Heart left ventricle (tissue), 13 donors: ENCODE measurements around the gene LYRM4.

Experiments
- POLR2A ChIP-seq, 2 donors: fragments of 450-650 bp; IDR thresholded peaks; one replicate each; pipeline ENCODE4 v1.6.1; 2017; ENCODE audit warnings: antibody characterized with exemption in 2 of 2, mild to moderate bottlenecking in 2 of 2, moderate library complexity in 2 of 2
- TF ChIP-seq, protein P1 (sequence below), 12 donors: fragments of 200-600 bp; sonication (generic) in 4 of 12; IDR thresholded peaks; one replicate each; pipeline versions ENCODE4 v1.5.0 to v1.8.0; 2018 to 2022; ENCODE audit warnings: antibody characterized with exemption in 12 of 12, mild to moderate bottlenecking in 5 of 12
- donor health status: ischemic (EF 13 %, LVEDD 7.1; RV severe dilation, severe dysfunction).
- donor health status: DM: no; HTN: yes; CAD: no.
- donor health status: DM: no; HTN: no; CAD: no.
- donor health status: ischemic (EF 25% LVEDD 6.9; RV normal size, moderate dysfunction).
- donor health status: ischemic (EF 25% LVEDD 5.7; RV mildly dilated, moderate dysfunction).
- donor health status: ischemic (EF 35%, LVEDD 5.7; RV mildly dilated, moderate dysfunction).
- donor health status: nonischemic (EF 11% LVEDD 7.7; RV severe dilation, severe dysfunction).
- donor health status: DM: yes; HTN: yes; CAD: no.
- donor health status: PGD.
- donor health status: ischemic (EF 29% LVEDD 5.4; RV normal size, mild dysfunction).
- donor health status: nonischemic (EF 23%, LVEDD 6.1; RV moderate dilation, normal function).

DNA sequence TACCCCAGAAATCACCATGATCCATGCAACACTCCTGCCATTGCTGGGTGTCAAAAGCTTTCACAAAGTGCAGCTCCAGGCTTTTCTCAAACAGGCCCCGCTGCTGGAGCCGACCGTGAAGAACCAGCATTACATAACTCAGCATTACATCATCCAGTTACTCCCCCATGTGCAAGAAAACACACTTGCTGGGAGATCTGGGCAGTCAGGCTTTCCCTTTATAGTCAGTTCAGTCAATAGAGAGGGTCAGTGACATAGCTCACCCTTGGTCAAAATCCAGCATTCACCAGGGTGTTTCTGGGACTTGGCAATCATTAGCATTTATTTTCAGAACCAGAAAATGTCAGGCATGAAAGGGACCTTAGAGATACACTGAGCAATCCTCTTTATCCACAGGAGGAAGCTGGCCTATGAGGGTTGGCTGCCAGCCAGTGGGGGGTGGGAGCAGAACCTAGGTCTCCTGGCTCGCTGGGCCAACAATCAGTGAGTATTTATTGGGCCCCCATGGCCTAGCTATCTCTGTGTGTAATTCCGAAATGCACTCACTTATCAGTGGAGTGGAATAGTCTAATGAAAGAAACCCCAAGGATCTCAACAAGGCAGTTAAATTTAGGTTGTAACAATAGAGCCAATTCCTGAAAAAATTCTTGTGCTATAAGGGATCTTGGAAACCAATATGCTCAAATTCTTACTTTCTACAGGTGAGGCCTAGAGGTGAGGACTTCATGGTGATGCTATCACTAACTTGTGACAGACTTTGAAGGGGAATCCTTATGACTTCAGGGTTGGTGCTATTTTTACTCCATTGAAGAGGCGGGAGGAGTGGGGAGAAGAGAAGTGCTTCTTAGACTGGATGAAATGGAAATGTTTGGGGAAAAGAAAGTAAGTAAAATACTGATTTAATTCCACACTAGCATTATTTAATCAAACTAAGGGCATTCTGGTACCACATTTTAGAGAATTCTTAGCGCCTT, 54.6 kb downstream of the LYRM4 start:
- TF ChIP-seq POLR2A (IDR thresholded peaks at IDR 0.05): no peak
- TF ChIP-seq, protein P1, sequence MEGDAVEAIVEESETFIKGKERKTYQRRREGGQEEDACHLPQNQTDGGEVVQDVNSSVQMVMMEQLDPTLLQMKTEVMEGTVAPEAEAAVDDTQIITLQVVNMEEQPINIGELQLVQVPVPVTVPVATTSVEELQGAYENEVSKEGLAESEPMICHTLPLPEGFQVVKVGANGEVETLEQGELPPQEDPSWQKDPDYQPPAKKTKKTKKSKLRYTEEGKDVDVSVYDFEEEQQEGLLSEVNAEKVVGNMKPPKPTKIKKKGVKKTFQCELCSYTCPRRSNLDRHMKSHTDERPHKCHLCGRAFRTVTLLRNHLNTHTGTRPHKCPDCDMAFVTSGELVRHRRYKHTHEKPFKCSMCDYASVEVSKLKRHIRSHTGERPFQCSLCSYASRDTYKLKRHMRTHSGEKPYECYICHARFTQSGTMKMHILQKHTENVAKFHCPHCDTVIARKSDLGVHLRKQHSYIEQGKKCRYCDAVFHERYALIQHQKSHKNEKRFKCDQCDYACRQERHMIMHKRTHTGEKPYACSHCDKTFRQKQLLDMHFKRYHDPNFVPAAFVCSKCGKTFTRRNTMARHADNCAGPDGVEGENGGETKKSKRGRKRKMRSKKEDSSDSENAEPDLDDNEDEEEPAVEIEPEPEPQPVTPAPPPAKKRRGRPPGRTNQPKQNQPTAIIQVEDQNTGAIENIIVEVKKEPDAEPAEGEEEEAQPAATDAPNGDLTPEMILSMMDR (IDR thresholded peaks at IDR 0.05): no peak
